Endothelial cell of umbilical vein (primary cell): ENCODE measurements around the gene RPS6KA5. TPM values are rescaled to one million over a fixed set of nuclear protein-coding genes. Genes with fewer than 3 reads are reported as not detected.

ENCODE experiments used
- BruUV-seq: library from RNA; stranded (reverse); fragments of 400-500 nt; replicated peaks from 2 replicates; lab custom pipeline; 2021; lab: Mats Ljungman, UMichigan
- CTCF ChIA-PET: fragments of 300-600, 350-600 bp; sonication (Branson Sonifier 250); formaldehyde crosslinking; loops from one replicate; lab custom pipeline; 2021; ENCODE audit warnings: antibody characterized with exemption, inconsistent platforms; lab: Charles Lee
- POLR2A ChIA-PET: fragments of 300-600, 350-600 bp; sonication (Branson Sonifier 250); formaldehyde crosslinking; loops from one replicate; lab custom pipeline; 2021; ENCODE audit warnings: antibody characterized with exemption, inconsistent platforms; lab: Charles Lee
- DNase-seq: peaks from one replicate; pipeline ENCODE4 v3.0.0-alpha.2; 2011; ENCODE audit warnings: low read depth, low spot score
- FAIRE-seq: peaks from 2 replicates; lab custom pipeline; 2011; peaks lifted over from hg19 to GRCh38; lab: Jason Lieb, UNC
- H2AFZ ChIP-seq: 2 replicates; pipeline ENCODE4 v1.6.0; 2012; ENCODE audit warnings: low read depth, low read length, control low read depth, inconsistent platforms
- H3K27ac ChIP-seq: 2 replicates; pipeline ENCODE4 v1.5.1; 2011; ENCODE audit warnings: low read depth, mild to moderate bottlenecking, control low read depth, low read length, moderate library complexity; ENCODE audit not compliant: insufficient read depth
- H3K27me3 ChIP-seq, 2 experiments: 2 replicates each; pipeline versions ENCODE4 v1.6.0 to v1.6.1; 2011; ENCODE audit warnings: low read length in 2 of 2, mixed read lengths in 1 of 2; ENCODE audit not compliant: control insufficient read depth in 2 of 2, insufficient read depth in 2 of 2
- H3K36me3 ChIP-seq, 2 experiments: 2 replicates in 1 of 2; 3 replicates in 1 of 2; pipeline ENCODE4 v1.5.1; 2011; ENCODE audit warnings: low read length in 2 of 2, mild to moderate bottlenecking in 1 of 2, moderate library complexity in 1 of 2; ENCODE audit not compliant: control insufficient read depth in 2 of 2, insufficient read depth in 2 of 2; ENCODE audit errors: extremely low read depth in 1 of 2
- H3K4me1 ChIP-seq: 3 replicates; pipeline ENCODE4 v1.5.1; 2011; ENCODE audit warnings: mild to moderate bottlenecking, low read length; ENCODE audit not compliant: control insufficient read depth, insufficient read depth; ENCODE audit errors: extremely low read depth
- H3K4me2 ChIP-seq: 2 replicates; pipeline ENCODE4 v1.6.1; 2011; ENCODE audit warnings: low read length, control low read depth, mixed read lengths; ENCODE audit not compliant: insufficient read depth
- H3K4me3 ChIP-seq, 3 experiments: fragments of 200-600 bp in 1 of 3; sonication (generic), shearing (Covaris generic) in 1 of 3; replicated peaks in 1 of 3; 2 replicates each; pipeline ENCODE4 v1.5.1; 2011 to 2016; ENCODE audit warnings: control low read depth in 3 of 3, low read length in 3 of 3, mild to moderate bottlenecking in 2 of 3, inconsistent platforms in 1 of 3, low read depth in 1 of 3, moderate library complexity in 1 of 3; ENCODE audit not compliant: insufficient read depth in 1 of 3
- H3K79me2 ChIP-seq: 2 replicates; pipeline ENCODE4 v1.6.0; 2012; ENCODE audit warnings: low read length, inconsistent platforms; ENCODE audit not compliant: control insufficient read depth, insufficient read depth
- H3K9ac ChIP-seq: replicated peaks from 2 replicates; pipeline ENCODE3; 2011; ENCODE audit warnings: low read length, control low read depth; ENCODE audit not compliant: insufficient read depth; ENCODE audit errors: extremely low read depth
- H3K9me1 ChIP-seq: replicated peaks from 3 replicates; pipeline ENCODE4 v1.6.0; 2011; ENCODE audit warnings: mild to moderate bottlenecking, low read length; ENCODE audit not compliant: control insufficient read depth, insufficient read depth; ENCODE audit errors: extremely low read depth
- H3K9me3 ChIP-seq: replicated peaks from 2 replicates; pipeline ENCODE4 v1.5.1; 2012; ENCODE audit warnings: low read length, inconsistent platforms; ENCODE audit not compliant: control insufficient read depth, insufficient read depth
- H4K20me1 ChIP-seq: replicated peaks from 2 replicates; pipeline ENCODE3; 2011; ENCODE audit warnings: mild to moderate bottlenecking, low read length; ENCODE audit not compliant: control insufficient read depth, insufficient read depth; ENCODE audit errors: extremely low read depth
- EZH2 ChIP-seq: IDR thresholded peaks from 2 replicates; pipeline ENCODE4 v1.6.1; 2012; ENCODE audit warnings: borderline replicate concordance, low read depth, mild to moderate bottlenecking, moderate library complexity, low read length, inconsistent platforms; ENCODE audit not compliant: severe bottlenecking
- FOS ChIP-seq: IDR thresholded peaks from 2 replicates; pipeline ENCODE4 v1.6.1; 2011; ENCODE audit warnings: mild to moderate bottlenecking, low read length, moderate library complexity, borderline replicate concordance; ENCODE audit not compliant: insufficient read depth
- GATA2 ChIP-seq: IDR thresholded peaks from 2 replicates; pipeline ENCODE4 v1.7.0; 2011; ENCODE audit warnings: low read depth, mild to moderate bottlenecking, moderate library complexity, mixed read lengths, low read length; ENCODE audit not compliant: insufficient read length, insufficient read depth
- JUN ChIP-seq: IDR thresholded peaks from 2 replicates; pipeline ENCODE4 v1.6.1; 2011; ENCODE audit warnings: borderline replicate concordance, low read depth; ENCODE audit not compliant: insufficient read length, insufficient read depth
- MYC ChIP-seq: IDR thresholded peaks from one replicate; pipeline ENCODE4 v1.6.1; 2011; ENCODE audit warnings: mild to moderate bottlenecking, low read depth, low read length
- POLR2A ChIP-seq: IDR thresholded peaks from 2 replicates; pipeline ENCODE4 v1.6.1; 2012; ENCODE audit warnings: low read depth, mild to moderate bottlenecking, control low read depth, low read length
- POLR2AphosphoS5 ChIP-seq: IDR thresholded peaks from 2 replicates; pipeline ENCODE4 v1.6.1; 2012; ENCODE audit warnings: low read depth, mild to moderate bottlenecking, control low read depth, low read length, moderate library complexity; ENCODE audit not compliant: insufficient read depth
- dilution Hi-C: fragments of 300-500 bp; cut with MboI; formaldehyde crosslinking; loops from one replicate; pipeline ENCODE4 v1.15.0; 2019; ENCODE audit warnings: low sequenced_read_pairs; ENCODE audit not compliant: extremely low pct_ligation_motif_present
- intact Hi-C: fragments of 100-400 bp; cut with micrococcal nuclease; formaldehyde crosslinking; loops from one replicate; pipeline ENCODE4 v1.10.0; 2022
- polyA plus RNA-seq, 4 experiments: library from polyadenylated mRNA; depleted of rRNA in 3 of 4; stranded (reverse) in 3 of 4; unstranded in 1 of 4; fragments of >200 nt; gene quantifications; 2 replicates each; pipeline versions ENCODE4 v1.2.1 to v1.2.3, GENCODE V29; 2011 to 2012; ENCODE audit warnings: missing spikeins in 1 of 4
- total RNA-seq: library from RNA; stranded (reverse); gene quantifications from 2 replicates; pipeline ENCODE4 v1.2.3, GENCODE V29; 2021
- TF ChIP-seq, protein P1 (sequence below), 2 donors: IDR thresholded peaks; 1 replicate in 1 of 2; 2 replicates in 1 of 2; pipeline ENCODE4 v1.5.1; 2011; ENCODE audit warnings: low read length in 2 of 2, mild to moderate bottlenecking in 2 of 2, moderate library complexity in 2 of 2, control low read depth in 1 of 2, inconsistent platforms in 1 of 2, low read depth in 1 of 2; ENCODE audit not compliant: insufficient read depth in 1 of 2; ENCODE audit errors: extremely low read depth in 1 of 2
- TF ChIP-seq, protein P2 (sequence below): IDR thresholded peaks from 2 replicates; pipeline ENCODE4 v1.6.1; 2011; ENCODE audit not compliant: insufficient read depth, insufficient read length

The RPS6KA5 gene
- total and polyA plus RNA-seq, 2 donors (not counting 3 experiments of a cell fraction or from before 2014, with no cell fraction given): 2.9 to 5.4 TPM

DNA sequence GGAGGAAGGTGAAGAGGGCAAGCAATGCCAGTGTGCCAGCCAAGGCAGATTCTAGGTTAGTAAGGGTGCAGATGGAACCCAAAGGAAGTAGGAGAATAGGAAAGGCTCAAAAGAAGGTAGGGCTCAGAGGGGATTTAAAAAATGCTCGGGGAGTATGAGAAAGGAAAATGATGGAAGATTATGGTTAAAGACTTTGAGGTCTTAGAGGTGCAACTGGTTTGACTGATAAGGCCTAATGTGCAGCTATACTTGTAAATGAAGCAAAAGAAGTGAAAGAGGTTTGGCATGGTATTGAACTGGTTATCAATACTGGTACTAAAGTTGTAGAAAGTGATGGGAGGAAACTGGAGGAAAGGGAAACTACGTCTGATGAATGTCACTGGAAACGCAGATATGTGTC lies 94.7 kb downstream of the RPS6KA5 start:
- peaks cover 18% of the 10 kb centered on the region for H3K4me1 ChIP-seq
- H3K9me1 ChIP-seq: no peaks in the 10 kb centered on the region
- H3K27me3 ChIP-seq: no peaks in the 10 kb centered on the region
- TF ChIP-seq POLR2AphosphoS5: no peak
- no peak for TF ChIP-seq JUN
- TF ChIP-seq MYC: no peak
- TF ChIP-seq GATA2: no peak
- TF ChIP-seq FOS: no peak
- TF ChIP-seq POLR2A: no peak
- TF ChIP-seq, protein P1, sequence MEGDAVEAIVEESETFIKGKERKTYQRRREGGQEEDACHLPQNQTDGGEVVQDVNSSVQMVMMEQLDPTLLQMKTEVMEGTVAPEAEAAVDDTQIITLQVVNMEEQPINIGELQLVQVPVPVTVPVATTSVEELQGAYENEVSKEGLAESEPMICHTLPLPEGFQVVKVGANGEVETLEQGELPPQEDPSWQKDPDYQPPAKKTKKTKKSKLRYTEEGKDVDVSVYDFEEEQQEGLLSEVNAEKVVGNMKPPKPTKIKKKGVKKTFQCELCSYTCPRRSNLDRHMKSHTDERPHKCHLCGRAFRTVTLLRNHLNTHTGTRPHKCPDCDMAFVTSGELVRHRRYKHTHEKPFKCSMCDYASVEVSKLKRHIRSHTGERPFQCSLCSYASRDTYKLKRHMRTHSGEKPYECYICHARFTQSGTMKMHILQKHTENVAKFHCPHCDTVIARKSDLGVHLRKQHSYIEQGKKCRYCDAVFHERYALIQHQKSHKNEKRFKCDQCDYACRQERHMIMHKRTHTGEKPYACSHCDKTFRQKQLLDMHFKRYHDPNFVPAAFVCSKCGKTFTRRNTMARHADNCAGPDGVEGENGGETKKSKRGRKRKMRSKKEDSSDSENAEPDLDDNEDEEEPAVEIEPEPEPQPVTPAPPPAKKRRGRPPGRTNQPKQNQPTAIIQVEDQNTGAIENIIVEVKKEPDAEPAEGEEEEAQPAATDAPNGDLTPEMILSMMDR (IDR thresholded peaks at IDR 0.05; ENCODE audit: extremely low read depth in 1 of 2, insufficient read depth in 1 of 2, low read depth in 1 of 2, low read length in 2 of 2): no peak
- TF ChIP-seq, protein P2, sequence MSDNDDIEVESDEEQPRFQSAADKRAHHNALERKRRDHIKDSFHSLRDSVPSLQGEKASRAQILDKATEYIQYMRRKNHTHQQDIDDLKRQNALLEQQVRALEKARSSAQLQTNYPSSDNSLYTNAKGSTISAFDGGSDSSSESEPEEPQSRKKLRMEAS: no peak
- no peak for TF ChIP-seq EZH2
- BruUV-seq: no TSS peak
- no peak overlapping the region for H2AFZ ChIP-seq
- H3K9me3 ChIP-seq: no peaks in the 10 kb centered on the region
- no peaks in the 10 kb centered on the region for H3K36me3 ChIP-seq
- no peak overlapping the region for H3K9ac ChIP-seq
- dilution Hi-C loops (no loop called here), intact Hi-C loops (no loop called here)
- POLR2A ChIA-PET: no interaction called here
- no peaks in the 10 kb centered on the region for H3K79me2 ChIP-seq
- DNase-seq (no peak), FAIRE-seq (no peak)
- H4K20me1 ChIP-seq: no peaks in the 10 kb centered on the region
- H3K4me3 ChIP-seq: no peak overlapping the region
- CTCF ChIA-PET: interaction anchor here (0.6 to 1.2 kb wide), 2 partner anchors 21 to 38 kb away, joined by 3 read pairs; no protein-coding TSS in a partner anchor
- H3K27ac ChIP-seq: no peak overlapping the region
- no peak overlapping the region for H3K4me2 ChIP-seq
